ENCODE measurements around the gene MS4A18.

Gene MS4A18

GRCh38 chr11:60790726-60791125, 66.2 kb downstream of the MS4A18 start:
- DNase-seq, result no peak

GRCh38 chr11:60791153-60791933, 66.8 kb downstream of the MS4A18 start:
- DNase-seq, result no peak

DNA sequence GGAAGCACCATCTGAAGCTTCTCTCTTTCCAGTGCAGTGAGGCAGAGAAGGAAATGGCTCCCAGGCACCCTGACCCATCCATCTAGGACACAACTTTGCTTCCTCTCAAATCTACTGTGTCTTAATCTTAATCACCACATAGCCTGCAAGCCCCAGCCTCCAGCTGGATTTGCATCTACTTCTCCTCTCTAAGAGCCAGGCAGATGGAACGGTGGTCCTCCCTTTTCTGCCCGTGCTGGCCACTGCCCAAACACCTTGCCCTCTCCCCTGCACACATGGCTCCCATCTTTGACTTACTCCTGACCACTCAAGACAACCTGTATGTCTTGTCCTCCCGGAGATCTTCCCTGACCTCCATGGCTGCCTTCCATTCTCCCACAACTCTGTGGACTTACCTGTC, 68.0 kb downstream of the MS4A18 start:
- DNase-seq, result no peak

Data from NCI-H524 (cell line).